GM12891 (cell line): ENCODE results near the gene SMARCAL1.
"Not testable (repeated sequence)": the region's sequence is repeated elsewhere in the genome, so short reads cannot be mapped to it uniquely, and the experiment has no call there.

Experiments
- DNase-seq: peaks from one replicate; pipeline ENCODE4 v3.0.0; 2011; ENCODE audit warnings: low spot score; ENCODE audit not compliant: insufficient read length
- FAIRE-seq: peaks from 2 replicates; lab custom pipeline; 2011; peaks lifted over from hg19 to GRCh38; lab: Jason Lieb, UNC
- PAX5 ChIP-seq: IDR thresholded peaks from 2 replicates; pipeline ENCODE4 v1.6.1; 2011; ENCODE audit warnings: low read length, moderate library complexity, mild to moderate bottlenecking; ENCODE audit not compliant: insufficient read depth, severe bottlenecking
- POLR2A ChIP-seq: IDR thresholded peaks from 2 replicates; pipeline ENCODE4 v1.6.1; 2011; ENCODE audit warnings: low read depth, low read length, control low read depth
- POLR2AphosphoS5 ChIP-seq: IDR thresholded peaks from 2 replicates; pipeline ENCODE4 v1.6.1; 2011; ENCODE audit warnings: low read depth, low read length, control low read depth
- POU2F2 ChIP-seq: IDR thresholded peaks from 2 replicates; pipeline ENCODE4 v1.6.1; 2011; ENCODE audit warnings: low read depth, mild to moderate bottlenecking, control low read depth, low read length, moderate library complexity
- SPI1 ChIP-seq: IDR thresholded peaks from 2 replicates; pipeline ENCODE4 v1.6.1; 2011; ENCODE audit warnings: low read depth, low read length, control low read depth
- TAF1 ChIP-seq: IDR thresholded peaks from 2 replicates; pipeline ENCODE4 v1.6.1; 2011; ENCODE audit warnings: low read depth, low read length, control low read depth

The SMARCAL1 gene

DNA sequence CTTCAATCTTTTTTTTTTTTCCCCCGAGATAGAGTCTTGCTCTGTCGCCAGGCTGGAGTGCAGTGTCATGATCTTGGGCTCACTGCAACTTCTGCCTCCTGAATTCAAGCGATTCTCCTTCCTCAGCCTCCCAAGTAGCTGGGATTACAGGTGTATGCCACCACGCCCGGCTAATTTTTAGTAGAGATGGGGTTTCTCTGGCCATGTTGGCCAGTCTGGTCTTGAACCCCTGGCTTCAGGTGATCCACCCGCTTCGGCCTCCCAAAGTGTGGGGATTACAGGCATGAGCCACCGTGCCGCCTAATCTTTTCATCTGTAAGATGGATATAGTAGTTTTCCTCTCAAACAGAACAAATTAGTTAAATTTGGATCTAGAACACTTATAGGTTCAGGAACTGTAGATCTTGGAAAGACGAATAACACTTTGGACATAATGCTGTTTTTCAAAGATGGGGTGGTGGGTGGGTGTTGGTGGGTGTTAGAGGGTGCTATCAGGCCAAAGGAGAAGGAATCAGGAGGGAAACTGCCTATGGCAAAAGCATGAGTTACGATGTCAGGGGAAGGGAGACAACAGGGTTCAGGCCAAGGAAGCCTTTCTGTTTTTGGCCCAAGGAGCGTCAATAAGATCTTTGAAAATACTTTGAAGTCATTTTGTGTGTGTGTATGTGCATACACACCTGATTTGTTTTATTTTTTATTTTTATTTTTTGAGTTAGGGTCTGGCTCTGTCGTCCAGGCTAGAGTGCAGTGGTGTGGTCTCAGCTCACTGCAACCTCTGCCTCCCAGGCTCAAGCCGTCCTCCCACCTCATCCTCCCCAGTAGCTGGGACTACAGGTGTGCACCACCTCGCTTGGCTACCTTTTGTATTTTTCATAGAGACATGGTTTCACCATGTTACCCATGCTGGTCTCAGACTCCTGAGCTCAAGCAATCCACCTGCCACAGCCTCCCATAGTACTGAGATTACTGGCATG lies 93.1 kb downstream of the SMARCAL1 start:
- FAIRE-seq: no peak
- TF ChIP-seq SPI1 (no peak), POLR2AphosphoS5 (peak; percentile 90), POLR2A (peak; percentile 62; the same call in 1 of the 2 replicates), PAX5 (no peak), POU2F2 (peak; percentile 62; the same call in 1 of the 2 replicates), TAF1 (no peak)
- no peak for DNase-seq

DNA sequence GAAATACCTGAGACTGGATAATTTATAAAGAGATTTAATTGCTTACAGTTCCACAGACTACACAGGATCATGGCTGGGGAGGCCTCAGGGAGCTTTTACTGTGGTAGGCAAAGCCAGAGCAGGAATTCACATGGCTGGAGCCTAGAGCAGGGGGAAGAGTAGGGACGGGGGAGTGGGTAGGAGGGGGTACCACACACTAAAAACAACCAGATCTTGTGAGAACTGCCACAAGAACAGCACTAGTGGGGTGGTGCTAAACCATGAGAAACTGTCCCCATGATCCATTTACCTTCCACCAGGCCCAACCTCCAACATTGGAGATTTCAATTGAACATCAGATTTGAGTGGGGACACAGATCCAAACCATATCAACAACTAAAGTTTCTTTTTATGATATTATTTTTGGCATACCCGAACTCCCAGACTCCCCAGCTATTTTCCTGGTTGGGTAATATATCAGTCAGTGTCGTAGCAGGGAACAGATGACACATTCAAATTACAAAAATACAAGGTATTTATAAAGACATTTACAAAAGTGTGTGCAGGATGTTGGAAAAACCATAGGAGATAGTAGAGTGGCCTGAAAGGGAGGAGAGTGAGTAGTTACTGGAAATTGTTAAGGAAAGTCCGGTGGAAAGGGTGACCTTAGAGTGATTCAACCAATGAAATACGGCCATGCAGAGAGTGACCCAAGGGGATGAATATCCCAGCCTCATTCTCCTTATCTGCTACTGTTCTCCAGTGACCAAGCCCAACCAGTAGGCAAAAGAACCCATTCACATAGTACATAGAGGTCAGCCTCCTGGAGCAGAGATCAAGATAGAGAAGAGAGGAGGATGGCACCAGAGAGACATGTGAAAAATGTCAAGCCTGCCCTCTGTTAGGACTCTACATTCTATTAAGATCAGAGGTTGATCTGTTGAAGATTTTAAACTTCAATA lies 95.2 kb downstream of the SMARCAL1 start:
- 0 out of 2 replicates have a peak, but pooled peaks have one; percentile 14 for TF ChIP-seq POLR2AphosphoS5
- peak; percentile 11; the same call in 1 of the 2 replicates for TF ChIP-seq POLR2A
- TF ChIP-seq TAF1: no peak
- no peak for FAIRE-seq
- no peak for DNase-seq

DNA sequence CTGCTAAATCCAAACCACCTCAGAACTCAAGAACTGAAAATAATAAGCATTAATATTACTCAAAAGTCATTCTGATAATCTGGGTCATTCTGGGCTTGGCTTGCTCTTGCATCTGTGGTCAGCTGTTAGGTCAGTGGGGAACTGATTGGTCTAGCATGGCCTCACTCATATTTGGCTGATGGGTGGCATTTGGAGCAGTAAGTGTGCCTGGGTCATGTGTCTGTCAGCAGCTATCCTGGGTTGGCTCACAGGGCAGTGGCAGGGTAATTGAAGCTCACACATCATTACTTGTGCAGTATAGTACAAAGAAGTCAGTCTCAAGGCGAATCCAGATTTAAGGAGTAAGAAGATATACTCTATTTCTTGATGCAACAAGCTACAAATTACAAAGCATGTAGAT lies 95.9 kb downstream of the SMARCAL1 start:
- FAIRE-seq: no peak
- TF ChIP-seq POLR2AphosphoS5 (no peak), SPI1 (no peak), POLR2A (0 out of 2 replicates have a peak, but pooled peaks have one; percentile 8), PAX5 (no peak), POU2F2 (no peak), TAF1 (no peak)

DNA sequence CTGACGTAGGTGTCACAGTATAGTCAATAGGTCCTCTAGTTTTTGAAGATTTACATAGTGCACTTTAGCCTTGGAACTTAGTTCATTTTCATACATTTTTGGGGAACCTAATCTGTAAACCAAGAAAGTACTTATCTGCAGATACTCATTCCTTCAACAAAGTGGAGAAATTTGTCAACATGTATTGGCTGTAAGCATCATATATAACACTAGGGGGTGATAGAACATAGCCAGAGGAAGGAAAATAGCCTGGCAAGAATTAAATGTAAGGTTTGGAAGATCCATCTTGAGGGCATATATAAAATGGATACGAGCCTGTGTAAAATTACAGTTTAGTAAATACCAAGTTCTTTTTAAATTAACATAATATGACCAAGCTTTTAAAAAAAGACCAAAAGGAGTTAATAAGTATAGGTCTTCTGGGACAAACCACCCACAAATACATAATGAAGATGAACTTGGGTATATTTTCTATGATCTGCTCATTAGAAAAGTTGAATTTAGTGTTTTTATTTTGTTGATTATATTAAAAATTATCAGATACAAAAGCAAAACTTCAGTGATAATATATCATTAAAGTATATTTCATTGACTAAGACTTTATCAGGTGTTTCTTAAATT lies 104.6 kb downstream of the SMARCAL1 start:
- DNase-seq (no peak), FAIRE-seq (peak; percentile 77)
- no peak for TF ChIP-seq PAX5
- TF ChIP-seq POLR2A: no peak
- TF ChIP-seq POU2F2: no peak
- TF ChIP-seq SPI1: no peak
- TF ChIP-seq TAF1: no peak

More for the DNA sequence above, 95.9 kb downstream of the SMARCAL1 start:
- no peak for DNase-seq

DNA sequence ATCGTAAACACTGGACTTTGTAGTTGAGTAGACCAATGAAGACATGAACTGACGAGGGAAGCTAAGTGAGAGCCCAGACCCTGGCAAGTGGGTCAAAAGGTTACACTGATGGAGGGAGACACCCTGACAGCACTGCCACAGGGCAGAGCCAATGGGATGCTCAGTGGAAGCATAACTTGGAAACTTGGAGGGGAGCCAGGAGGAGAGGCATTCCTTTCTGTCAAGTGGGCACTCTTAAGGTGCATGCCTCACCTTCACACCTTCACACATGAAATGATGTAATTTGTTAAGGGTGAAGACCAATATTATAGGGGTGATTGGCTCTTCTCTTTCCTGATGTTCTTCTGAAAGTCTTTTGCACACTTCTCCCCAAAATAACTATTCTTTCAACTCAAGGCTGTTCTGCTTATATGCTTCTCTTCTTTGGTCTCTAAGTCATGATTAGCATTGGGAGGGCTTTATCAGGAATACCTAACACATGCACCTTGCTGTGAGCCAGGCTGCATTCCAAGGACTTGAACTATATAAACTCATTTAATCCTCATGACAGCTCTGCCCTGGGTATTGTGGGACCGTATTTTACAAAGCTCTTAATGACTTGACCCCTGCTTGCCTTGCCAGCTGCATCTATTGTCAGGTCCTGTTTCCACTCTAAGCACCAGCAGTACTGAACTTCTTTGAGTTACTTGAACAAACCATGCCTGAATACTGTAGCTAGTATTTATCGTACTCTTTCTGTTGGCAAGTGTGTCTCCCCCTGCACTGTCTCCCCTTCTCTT lies 105.4 kb downstream of the SMARCAL1 start:
- no peak for FAIRE-seq
- no peak for DNase-seq
- TF ChIP-seq POLR2AphosphoS5 (no peak), POLR2A (no peak), TAF1 (no peak), SPI1 (no peak), POU2F2 (no peak), PAX5 (no peak)

DNA sequence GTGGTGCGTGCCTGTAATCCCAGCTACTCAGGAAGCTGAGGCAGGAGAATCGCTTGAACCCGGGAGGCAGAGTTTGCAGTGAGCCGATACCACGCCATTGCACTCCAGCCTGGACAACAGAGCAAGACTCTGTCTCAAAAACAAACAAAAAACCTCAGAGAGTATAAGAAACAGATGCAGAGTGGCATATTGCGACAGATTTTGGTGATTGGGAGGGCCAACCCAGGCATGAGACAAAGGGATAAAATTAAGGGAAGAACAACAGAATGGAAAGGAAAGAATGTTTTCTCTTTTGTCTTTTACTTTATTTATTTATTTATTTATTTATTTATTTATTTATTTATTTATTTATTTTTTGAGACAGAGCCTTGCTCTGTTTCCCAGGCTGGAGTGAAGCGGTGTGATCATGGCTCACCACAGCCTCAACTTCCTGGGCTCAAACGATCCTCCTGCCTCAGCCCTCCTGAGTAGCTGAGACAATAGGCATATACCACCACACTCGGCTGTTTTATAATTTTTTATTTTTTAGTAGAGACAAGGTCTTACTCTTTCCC lies 106.4 kb downstream of the SMARCAL1 start:
- FAIRE-seq, DNase-seq: not testable (repeated sequence)

DNA sequence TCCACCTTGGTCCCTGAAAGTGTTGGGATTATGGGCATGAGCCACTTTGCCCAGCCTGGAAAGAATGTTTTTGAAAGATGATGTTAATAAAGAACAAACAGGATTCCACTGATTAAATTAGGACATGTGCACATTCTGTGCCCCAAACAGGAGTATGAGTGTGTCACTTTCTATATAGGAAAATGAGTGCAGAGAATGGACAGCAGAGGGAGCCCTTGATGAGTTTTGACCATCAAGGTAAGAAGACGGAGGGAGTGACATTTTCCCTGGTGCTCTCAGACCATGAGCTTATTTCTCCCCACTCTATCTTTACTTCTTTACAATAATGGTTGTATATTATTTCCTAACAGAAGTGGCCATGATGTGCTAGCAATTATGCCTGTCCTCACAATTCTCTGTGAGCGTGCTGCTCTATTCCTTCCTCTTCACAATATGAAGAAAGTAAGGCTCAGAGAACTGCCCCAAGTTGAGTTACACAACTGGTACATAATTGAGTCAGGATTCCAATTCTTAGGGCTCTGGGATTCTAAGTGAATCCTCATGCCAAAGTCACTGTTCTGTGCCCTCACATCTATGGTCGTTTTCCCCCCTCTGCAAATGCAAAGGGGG lies 107.0 kb downstream of the SMARCAL1 start:
- TF ChIP-seq TAF1 (no peak), SPI1 (no peak), PAX5 (no peak), POLR2AphosphoS5 (no peak)
- peak; percentile 90 for FAIRE-seq

DNA sequence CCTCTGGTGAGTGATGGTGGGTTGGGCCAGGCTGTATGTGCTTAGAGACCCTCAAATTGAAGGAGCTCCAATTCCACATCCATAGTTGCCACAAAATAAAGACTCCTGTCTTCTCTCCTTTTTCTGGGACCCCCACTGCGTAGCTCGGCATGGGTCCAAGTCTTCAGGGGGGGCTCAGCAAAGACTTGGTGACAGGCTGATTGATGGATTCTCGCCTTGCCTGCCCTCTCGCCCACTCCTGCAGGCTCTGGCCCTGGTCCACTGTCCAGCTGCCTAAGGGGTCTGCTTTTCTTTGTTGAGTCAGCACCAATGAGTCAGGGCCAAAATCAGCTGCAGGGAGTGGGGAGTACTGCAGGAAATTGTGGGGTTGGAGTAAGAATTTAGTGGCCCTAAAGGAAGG lies 107.8 kb downstream of the SMARCAL1 start:
- TF ChIP-seq POLR2A (no peak), PAX5 (no peak), TAF1 (no peak), SPI1 (no peak), POLR2AphosphoS5 (no peak), POU2F2 (no peak)
- no peak for FAIRE-seq
- DNase-seq: no peak

More for the DNA sequence above, 107.0 kb downstream of the SMARCAL1 start:
- peak; percentile 27 for DNase-seq

DNA sequence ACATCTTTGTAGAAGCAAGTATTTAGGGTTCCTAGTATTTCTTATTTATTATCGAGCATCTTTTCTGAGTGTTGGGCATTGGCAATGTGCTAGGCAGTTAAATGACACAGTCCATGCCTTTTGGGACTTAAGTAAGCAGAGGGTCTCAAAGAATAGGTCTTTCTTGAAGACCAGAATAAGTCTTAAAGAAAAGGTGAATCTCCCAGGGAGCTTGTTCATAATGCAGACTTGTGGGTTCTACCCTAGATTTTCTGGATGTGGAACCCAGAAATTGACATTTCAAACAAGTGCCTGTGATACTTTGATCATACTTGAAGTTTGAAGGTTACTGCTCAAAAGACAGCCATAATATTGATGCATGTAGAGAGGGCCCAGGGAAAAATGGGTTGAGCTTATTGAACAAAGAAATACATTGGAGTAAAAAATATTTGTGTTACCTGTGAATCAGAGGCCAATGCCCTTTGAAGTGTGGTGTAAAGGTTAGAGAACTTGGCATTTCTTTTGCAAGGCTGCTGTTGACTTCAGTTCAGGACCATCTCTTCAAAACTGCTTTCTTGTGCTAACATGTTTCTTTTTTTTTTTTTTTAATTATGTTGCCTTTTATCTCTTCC lies 110.7 kb downstream of the SMARCAL1 start:
- no peak for TF ChIP-seq POLR2AphosphoS5
- no peak for TF ChIP-seq PAX5
- no peak for TF ChIP-seq TAF1
- no peak for TF ChIP-seq SPI1
- TF ChIP-seq POU2F2: no peak
- TF ChIP-seq POLR2A: no peak
- no peak for DNase-seq
- FAIRE-seq: no peak
